ACC112 (cell line): ENCODE measurements around the gene KCND3.

ENCODE experiments used
- H2AFZ ChIP-seq: fragments of 200-600 bp; sonication (generic); one replicate; pipeline ENCODE4 v1.6.0; 2017; ENCODE audit warnings: antibody characterized with exemption, low read length; ENCODE audit not compliant: unreplicated experiment
- H3K27ac ChIP-seq: fragments of 200-600 bp; sonication (generic); 2 replicates; pipeline ENCODE4 v1.5.1; 2014; ENCODE audit warnings: low read depth, mild to moderate bottlenecking, antibody characterized with exemption, low read length, moderate library complexity
- H3K27me3 ChIP-seq: fragments of 200-600 bp; sonication (generic); 2 replicates; pipeline ENCODE4 v1.6.1; 2014; ENCODE audit warnings: mild to moderate bottlenecking, antibody characterized with exemption, low read length, moderate library complexity, mixed read lengths; ENCODE audit not compliant: insufficient read depth
- H3K36me3 ChIP-seq: fragments of 200-600 bp; sonication (generic); 2 replicates; pipeline ENCODE4 v1.6.1; 2016; ENCODE audit warnings: mild to moderate bottlenecking, antibody characterized with exemption, low read length, moderate library complexity, mixed read lengths; ENCODE audit not compliant: insufficient read depth
- H3K4me1 ChIP-seq: fragments of 200-600 bp; sonication (generic); one replicate; pipeline ENCODE4 v1.6.1; 2016; ENCODE audit warnings: low read length, mixed read lengths; ENCODE audit not compliant: insufficient read depth, unreplicated experiment, control insufficient read depth
- H3K4me3 ChIP-seq: fragments of 200-600 bp; sonication (generic); 2 replicates; pipeline ENCODE4 v1.5.1; 2014; ENCODE audit warnings: mild to moderate bottlenecking, low read depth, low read length
- H3K79me2 ChIP-seq: fragments of 200-600 bp; sonication (generic); one replicate; pipeline ENCODE4 v1.6.0; 2016; ENCODE audit warnings: low read length; ENCODE audit not compliant: control insufficient read depth, unreplicated experiment, insufficient read depth

Gene KCND3

DNA sequence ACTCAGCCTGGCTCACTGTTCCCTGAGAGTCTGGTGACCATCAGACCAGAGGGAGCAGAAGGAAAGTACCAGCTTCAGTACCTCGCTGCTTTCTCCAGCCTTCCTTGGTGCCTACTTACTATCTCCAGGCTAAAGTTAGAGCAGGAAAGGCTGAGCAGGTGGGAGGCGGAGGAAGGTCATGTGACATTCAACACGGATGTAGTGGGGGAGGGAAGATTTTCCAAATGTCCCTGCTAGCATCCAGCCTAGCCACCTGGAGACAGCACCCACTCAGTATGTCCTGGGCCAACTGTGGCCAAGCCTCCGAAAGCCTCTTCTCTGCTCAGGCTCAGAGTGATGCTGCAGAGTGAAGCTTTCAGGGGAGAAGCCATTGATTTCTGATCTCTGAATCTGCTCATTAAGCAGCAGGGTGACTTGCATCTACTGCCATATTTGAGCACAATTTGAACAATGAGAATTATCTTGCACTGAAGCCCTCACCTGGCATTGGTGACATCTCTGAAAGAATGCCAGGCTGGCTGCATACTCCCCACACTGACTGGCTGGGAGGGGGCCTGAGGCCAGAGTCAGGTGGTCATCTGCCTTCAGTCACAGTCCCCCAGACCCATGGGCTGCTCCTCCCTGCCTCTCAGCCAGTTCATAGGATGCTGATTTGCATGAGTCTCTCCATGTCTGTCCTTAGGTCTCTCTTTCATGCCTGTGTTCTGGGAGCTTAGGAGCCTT, 86.2 kb downstream of the KCND3 start:
- Histone ChIP-seq H3K36me3 (no peaks in the 10 kb centered on the region), H3K4me1 (no peaks in the 10 kb centered on the region), H2AFZ (no peak overlapping the region), H3K27me3 (peaks cover 22% of the 10 kb centered on the region), H3K79me2 (no peaks in the 10 kb centered on the region), H3K4me3 (no peak overlapping the region), H3K27ac (no peak overlapping the region)

- Histone ChIP-seq H3K27ac (no peak overlapping the region), H3K4me1 (no peaks in the 10 kb centered on the region), H3K79me2 (no peaks in the 10 kb centered on the region), H3K36me3 (no peaks in the 10 kb centered on the region), H3K27me3 (no peaks in the 10 kb centered on the region; the same call in 1 of the 2 replicates), H2AFZ (no peak overlapping the region), H3K4me3 (no peak overlapping the region)
These were observed 94.0 kb downstream of the KCND3 start for GRCh38 chr1:111895469-111895868.

DNA sequence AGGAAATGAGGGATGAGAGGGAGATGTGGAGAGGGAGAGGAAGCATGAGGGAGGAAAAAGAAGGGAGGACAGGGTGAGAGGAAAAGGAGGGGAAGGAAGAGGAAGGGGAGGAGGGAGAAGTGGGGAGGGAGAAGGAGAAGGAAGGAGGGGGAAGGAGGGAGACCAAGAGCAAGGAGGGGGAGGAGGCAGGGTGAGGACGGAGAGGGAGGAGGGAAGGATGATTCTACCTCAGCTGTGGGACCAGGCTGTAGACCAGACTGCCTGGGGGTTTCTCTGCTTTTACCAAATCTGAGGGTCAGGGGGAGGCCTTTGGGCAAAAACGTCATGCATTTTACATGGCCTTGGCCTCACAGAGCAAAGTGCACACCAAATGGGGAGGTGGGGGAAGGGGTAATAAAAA, 94.5 kb downstream of the KCND3 start:
- Histone ChIP-seq H3K27me3 (no peaks in the 10 kb centered on the region; the same call in 1 of the 2 replicates), H3K79me2 (no peaks in the 10 kb centered on the region), H3K27ac (no peak overlapping the region)

DNA sequence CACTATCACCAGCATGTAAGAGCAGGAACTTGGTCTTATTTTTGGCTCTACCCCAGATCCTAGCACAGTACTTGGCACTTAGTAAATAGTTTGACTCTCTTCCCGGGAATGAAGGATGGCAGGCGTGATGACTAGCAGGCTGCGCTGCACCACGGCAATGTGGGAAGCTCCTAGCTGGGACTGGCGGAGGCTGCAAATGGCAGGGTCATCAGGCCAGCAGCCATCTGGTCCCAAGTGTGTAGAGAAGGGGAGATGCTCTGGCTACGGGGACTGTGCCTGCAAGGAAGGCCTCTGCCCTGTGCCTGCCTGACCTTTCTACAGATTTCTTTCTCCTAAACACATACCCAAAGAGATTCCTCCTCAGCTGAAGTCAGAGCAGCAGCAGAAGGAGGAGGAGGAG, 95.0 kb downstream of the KCND3 start:
- H3K27ac ChIP-seq: no peak overlapping the region
- H3K4me3 ChIP-seq: no peak overlapping the region
- H3K27me3 ChIP-seq: no peaks in the 10 kb centered on the region; the same call in 1 of the 2 replicates
- H3K79me2 ChIP-seq: no peaks in the 10 kb centered on the region
- no peaks in the 10 kb centered on the region for H3K36me3 ChIP-seq
- H3K4me1 ChIP-seq: no peaks in the 10 kb centered on the region
- H2AFZ ChIP-seq: no peak overlapping the region

More for the DNA sequence above, 94.5 kb downstream of the KCND3 start:
- Histone ChIP-seq H3K4me3 (no peak overlapping the region), H3K36me3 (no peaks in the 10 kb centered on the region), H3K4me1 (no peaks in the 10 kb centered on the region), H2AFZ (no peak overlapping the region)

GRCh38 chr1:111891566-111891965, 97.9 kb downstream of the KCND3 start:
- peaks cover 4% of the 10 kb centered on the region; the same call in 1 of the 2 replicates for H3K27me3 ChIP-seq
- no peaks in the 10 kb centered on the region for H3K79me2 ChIP-seq
- no peak overlapping the region for H3K27ac ChIP-seq
- H3K4me3 ChIP-seq: no peak overlapping the region
- no peaks in the 10 kb centered on the region for H3K36me3 ChIP-seq
- H3K4me1 ChIP-seq: no peaks in the 10 kb centered on the region
- no peak overlapping the region for H2AFZ ChIP-seq

DNA sequence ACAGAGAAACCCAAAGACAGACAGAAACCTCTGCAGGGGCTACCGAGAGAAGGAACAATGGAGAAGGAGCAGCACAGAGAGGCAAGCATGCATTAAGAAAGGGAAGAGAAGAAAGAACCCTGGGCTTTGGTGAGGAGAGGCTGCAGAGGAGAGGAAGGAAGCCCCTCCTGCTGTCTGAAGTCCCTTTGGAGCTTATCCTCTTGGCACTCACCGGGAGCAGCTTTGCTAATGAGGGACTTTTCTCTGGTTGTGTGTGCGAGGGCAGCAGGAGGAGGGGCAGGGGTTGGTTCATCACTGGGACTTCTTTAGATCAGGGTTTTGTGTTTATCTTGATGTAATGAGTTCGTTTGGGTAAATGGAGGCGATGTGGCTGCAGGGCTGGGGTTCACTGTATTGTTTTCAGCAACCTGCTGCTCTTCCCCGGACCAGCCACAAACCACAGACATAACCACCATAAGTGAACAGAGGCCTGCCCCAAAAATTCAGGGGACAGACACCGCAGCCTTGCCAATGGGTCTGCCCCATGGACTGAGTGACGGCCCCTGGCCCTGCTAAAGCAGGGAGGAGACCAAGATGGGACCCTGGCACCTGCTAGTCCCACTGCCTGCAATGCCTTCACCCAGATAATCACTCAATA, 100.6 kb downstream of the KCND3 start:
- Histone ChIP-seq H3K4me1 (no peaks in the 10 kb centered on the region), H3K4me3 (no peak overlapping the region), H3K27me3 (peaks cover 19% of the 10 kb centered on the region), H3K79me2 (no peaks in the 10 kb centered on the region), H3K27ac (no peak overlapping the region), H3K36me3 (no peaks in the 10 kb centered on the region), H2AFZ (no peak overlapping the region)

- Histone ChIP-seq H3K4me3 (no peak overlapping the region), H3K79me2 (no peaks in the 10 kb centered on the region), H3K36me3 (no peaks in the 10 kb centered on the region), H3K4me1 (no peaks in the 10 kb centered on the region), H3K27ac (no peak overlapping the region), H3K27me3 (peaks cover 23% of the 10 kb centered on the region), H2AFZ (no peak overlapping the region)
These were observed 101.6 kb downstream of the KCND3 start for GRCh38 chr1:111887875-111888274.

DNA sequence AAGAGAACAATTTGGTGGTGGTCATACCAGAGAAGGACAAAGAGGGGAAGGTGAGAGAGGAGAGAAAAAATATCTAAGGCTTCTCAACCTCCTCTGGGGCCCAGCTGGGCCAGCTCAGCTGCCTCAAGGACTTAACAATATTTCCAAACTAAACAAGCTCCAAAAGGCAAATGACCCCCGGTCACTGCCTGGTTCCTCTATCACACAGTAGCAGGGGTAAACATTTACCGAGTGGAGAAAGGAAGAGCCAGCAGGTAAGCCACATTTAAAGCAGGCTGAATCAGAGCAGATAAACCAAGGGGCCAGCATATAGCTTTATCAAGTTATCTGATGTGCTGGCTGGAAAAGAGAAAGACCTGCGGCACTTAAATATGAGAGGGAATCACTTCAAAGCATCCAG, 102.1 kb downstream of the KCND3 start:
- Histone ChIP-seq H3K4me3 (no peak overlapping the region), H3K27me3 (peaks cover 23% of the 10 kb centered on the region; the same call in 1 of the 2 replicates), H3K79me2 (no peaks in the 10 kb centered on the region), H3K4me1 (no peaks in the 10 kb centered on the region), H2AFZ (no peak overlapping the region), H3K36me3 (no peaks in the 10 kb centered on the region), H3K27ac (no peak overlapping the region)

GRCh38 chr1:111886741-111887140, 102.7 kb downstream of the KCND3 start:
- no peaks in the 10 kb centered on the region for H3K36me3 ChIP-seq
- H3K79me2 ChIP-seq: no peaks in the 10 kb centered on the region
- no peak overlapping the region for H3K4me3 ChIP-seq
- no peaks in the 10 kb centered on the region for H3K4me1 ChIP-seq
- no peak overlapping the region for H3K27ac ChIP-seq
- peaks cover 26% of the 10 kb centered on the region; the same call in 1 of the 2 replicates for H3K27me3 ChIP-seq
- H2AFZ ChIP-seq: no peak overlapping the region

- no peaks in the 10 kb centered on the region for H3K79me2 ChIP-seq
- H2AFZ ChIP-seq: no peak overlapping the region
- no peak overlapping the region for H3K4me3 ChIP-seq
- no peak overlapping the region for H3K27ac ChIP-seq
- H3K4me1 ChIP-seq: no peaks in the 10 kb centered on the region
- H3K36me3 ChIP-seq: no peaks in the 10 kb centered on the region
- H3K27me3 ChIP-seq: peaks cover 40% of the 10 kb centered on the region
These were observed 104.6 kb downstream of the KCND3 start for GRCh38 chr1:111884772-111885443.
